Mucosa of stomach (tissue), 1 donor: Measurements from ENCODE around the gene THSD7B.

Source experiments
- H3K27me3 ChIP-seq: one replicate; pipeline ENCODE4 v1.7.0; 2013; ENCODE audit warnings: mild to moderate bottlenecking, low read length; ENCODE audit not compliant: control insufficient read depth, insufficient read depth
- H3K36me3 ChIP-seq: one replicate; pipeline ENCODE4 v1.7.0; 2013; ENCODE audit warnings: low read length; ENCODE audit not compliant: control insufficient read depth, insufficient read depth
- H3K4me1 ChIP-seq: one replicate; pipeline ENCODE4 v1.7.0; 2013; ENCODE audit warnings: mild to moderate bottlenecking, low read length; ENCODE audit not compliant: control insufficient read depth, insufficient read depth
- H3K4me3 ChIP-seq: one replicate; pipeline ENCODE4 v1.7.0; 2013; ENCODE audit warnings: low read length
- H3K9ac ChIP-seq: one replicate; pipeline ENCODE4 v1.7.0; 2013; ENCODE audit warnings: mild to moderate bottlenecking, low read length, moderate library complexity
- H3K9me3 ChIP-seq: one replicate; pipeline ENCODE4 v1.7.0; 2013; ENCODE audit warnings: mild to moderate bottlenecking, low read length, moderate library complexity; ENCODE audit not compliant: control insufficient read depth
- donor health status: Pancreatic carcinoma.

THSD7B gene

GRCh38 chr2:137173463-137173862 is 408.1 kb downstream of the THSD7B start:
- H3K36me3 ChIP-seq, result no peaks in the 10 kb centered on the region
- no peaks in the 10 kb centered on the region for H3K27me3 ChIP-seq
- H3K4me3 ChIP-seq, result no peak overlapping the region
- H3K9me3 ChIP-seq, result no peaks in the 10 kb centered on the region
- no peak overlapping the region for H3K9ac ChIP-seq
- H3K4me1 ChIP-seq, result no peaks in the 10 kb centered on the region

- Histone ChIP-seq H3K27me3 (no peaks in the 10 kb centered on the region), H3K36me3 (no peaks in the 10 kb centered on the region), H3K4me1 (no peaks in the 10 kb centered on the region), H3K9me3 (no peaks in the 10 kb centered on the region), H3K9ac (no peak overlapping the region), H3K4me3 (no peak overlapping the region)
Observed at GRCh38 chr2:137175246-137175645, 409.9 kb downstream of the THSD7B start.

GRCh38 chr2:137178951-137179377 is 413.6 kb downstream of the THSD7B start:
- no peaks in the 10 kb centered on the region for H3K9me3 ChIP-seq
- H3K27me3 ChIP-seq, result no peaks in the 10 kb centered on the region
- no peaks in the 10 kb centered on the region for H3K4me1 ChIP-seq
- no peak overlapping the region for H3K4me3 ChIP-seq
- no peak overlapping the region for H3K9ac ChIP-seq
- no peaks in the 10 kb centered on the region for H3K36me3 ChIP-seq

DNA sequence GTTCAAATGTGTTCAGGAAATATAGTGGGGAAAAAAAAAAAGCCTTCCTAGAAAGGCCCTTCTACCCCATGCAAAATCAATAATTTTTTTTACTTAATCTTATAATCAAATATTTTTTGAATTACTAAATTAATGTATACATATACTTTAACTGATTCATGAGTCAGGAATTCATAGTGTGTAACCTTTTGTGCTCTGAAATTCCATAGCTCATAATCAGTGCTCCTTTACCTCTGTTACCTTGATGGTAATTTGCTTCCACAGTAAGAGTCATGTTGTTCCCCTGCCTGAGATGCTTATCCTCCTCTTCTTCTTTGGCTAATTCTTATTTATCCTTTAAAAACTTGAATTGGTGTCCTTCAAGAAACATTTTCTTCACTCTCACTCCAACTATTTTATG is 414.2 kb downstream of the THSD7B start:
- Histone ChIP-seq H3K4me3 (no peak overlapping the region), H3K9me3 (no peaks in the 10 kb centered on the region), H3K4me1 (no peaks in the 10 kb centered on the region), H3K36me3 (no peaks in the 10 kb centered on the region), H3K27me3 (no peaks in the 10 kb centered on the region), H3K9ac (no peak overlapping the region)

- Histone ChIP-seq H3K27me3 (no peaks in the 10 kb centered on the region), H3K9me3 (no peaks in the 10 kb centered on the region)
Observed at GRCh38 chr2:137180012-137180411, 414.7 kb downstream of the THSD7B start.

DNA sequence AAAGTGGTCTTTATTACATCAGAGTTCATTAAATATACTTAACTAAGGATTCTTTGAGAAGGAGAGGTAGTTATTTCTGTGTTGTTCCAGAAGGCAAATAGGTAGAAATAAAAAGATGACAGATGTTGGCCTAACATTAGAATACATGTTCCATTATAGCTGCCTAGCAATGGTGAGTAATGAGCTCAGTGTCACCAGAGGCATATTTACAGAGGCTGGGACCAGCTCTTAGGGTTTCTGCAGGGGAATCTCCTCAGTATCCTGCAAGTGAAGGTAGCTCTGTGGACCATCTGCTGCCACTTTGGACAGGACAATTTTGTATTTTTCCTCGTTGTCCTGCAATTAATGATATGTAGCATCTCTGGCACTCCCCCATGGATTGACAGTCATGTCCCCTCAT is 416.0 kb downstream of the THSD7B start:
- H3K4me3 ChIP-seq, result no peak overlapping the region

More at GRCh38 chr2:137180012-137180411, 414.7 kb downstream of the THSD7B start:
- Histone ChIP-seq H3K36me3 (no peaks in the 10 kb centered on the region), H3K9ac (no peak overlapping the region), H3K4me1 (no peaks in the 10 kb centered on the region), H3K4me3 (no peak overlapping the region)

DNA sequence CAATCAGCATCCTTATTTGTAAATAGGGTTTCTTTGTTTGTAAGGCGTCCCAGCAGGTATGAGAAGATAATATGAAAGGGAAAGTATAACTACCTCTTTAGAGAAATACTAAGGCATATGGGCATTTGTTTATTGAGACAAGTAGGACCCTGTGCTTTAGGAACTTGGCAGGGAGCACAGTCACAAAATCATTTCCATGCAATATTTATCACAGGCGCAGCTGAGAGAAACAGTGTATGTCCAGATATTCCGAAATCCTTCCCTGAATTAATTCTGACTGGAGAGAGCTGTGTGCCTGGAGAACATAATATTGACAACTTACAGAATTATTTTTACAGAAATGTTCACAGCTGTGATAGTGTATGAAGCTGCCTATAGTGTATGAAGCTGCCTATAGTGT is 416.7 kb downstream of the THSD7B start:
- Histone ChIP-seq H3K36me3 (no peaks in the 10 kb centered on the region), H3K9me3 (no peaks in the 10 kb centered on the region), H3K4me3 (no peak overlapping the region), H3K4me1 (no peaks in the 10 kb centered on the region), H3K9ac (no peak overlapping the region), H3K27me3 (no peaks in the 10 kb centered on the region)

More for the DNA sequence above, 416.0 kb downstream of the THSD7B start:
- H3K4me1 ChIP-seq, result no peaks in the 10 kb centered on the region
- no peaks in the 10 kb centered on the region for H3K27me3 ChIP-seq
- H3K36me3 ChIP-seq, result no peaks in the 10 kb centered on the region
- H3K9ac ChIP-seq, result no peak overlapping the region
- H3K9me3 ChIP-seq, result no peaks in the 10 kb centered on the region

DNA sequence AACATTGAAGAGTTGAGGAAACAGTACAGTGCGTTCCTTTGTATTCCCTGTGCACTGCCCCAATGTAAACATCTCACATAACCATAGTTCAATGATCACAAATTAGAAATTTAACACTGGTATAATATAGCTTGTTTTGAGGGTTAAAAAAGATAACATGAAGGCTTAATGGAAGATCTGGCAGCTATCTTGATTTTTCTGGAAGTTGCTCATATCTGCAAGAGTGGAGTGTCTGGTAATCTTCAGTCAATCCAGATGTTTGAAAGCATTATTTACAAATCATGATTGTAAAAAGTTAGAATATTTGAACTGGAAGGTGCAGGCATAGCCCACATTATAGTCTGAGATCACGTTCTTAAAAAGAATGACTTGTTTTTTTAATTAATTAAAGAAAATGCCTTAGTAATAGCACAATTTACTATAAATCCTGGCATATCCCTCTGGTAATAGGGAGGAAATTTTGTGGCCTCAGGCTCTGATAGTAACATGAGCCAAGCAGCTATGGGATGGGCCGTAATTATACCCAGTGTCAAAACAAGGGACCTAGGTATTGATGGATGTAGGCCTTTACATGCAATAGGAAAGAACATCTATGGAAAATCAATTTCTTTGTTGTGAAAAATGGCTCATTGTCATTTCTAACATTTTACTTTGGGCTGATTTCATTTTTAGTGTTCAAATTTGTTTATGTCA is 418.0 kb downstream of the THSD7B start:
- Histone ChIP-seq H3K4me1 (no peaks in the 10 kb centered on the region), H3K9ac (no peak overlapping the region), H3K36me3 (no peaks in the 10 kb centered on the region)

GRCh38 chr2:137185378-137186078 is 420.2 kb downstream of the THSD7B start:
- no peaks in the 10 kb centered on the region for H3K4me1 ChIP-seq
- no peaks in the 10 kb centered on the region for H3K27me3 ChIP-seq
- no peaks in the 10 kb centered on the region for H3K9me3 ChIP-seq
- no peak overlapping the region for H3K9ac ChIP-seq
- H3K36me3 ChIP-seq, result no peaks in the 10 kb centered on the region
- H3K4me3 ChIP-seq, result no peak overlapping the region

More for the DNA sequence above, 418.0 kb downstream of the THSD7B start:
- H3K27me3 ChIP-seq, result no peaks in the 10 kb centered on the region
- no peaks in the 10 kb centered on the region for H3K9me3 ChIP-seq
- no peak overlapping the region for H3K4me3 ChIP-seq

GRCh38 chr2:137187216-137187615 is 421.9 kb downstream of the THSD7B start:
- no peak overlapping the region for H3K9ac ChIP-seq
- H3K36me3 ChIP-seq, result no peaks in the 10 kb centered on the region
- no peaks in the 10 kb centered on the region for H3K27me3 ChIP-seq
- H3K9me3 ChIP-seq, result no peaks in the 10 kb centered on the region
- no peak overlapping the region for H3K4me3 ChIP-seq
- H3K4me1 ChIP-seq, result no peaks in the 10 kb centered on the region

DNA sequence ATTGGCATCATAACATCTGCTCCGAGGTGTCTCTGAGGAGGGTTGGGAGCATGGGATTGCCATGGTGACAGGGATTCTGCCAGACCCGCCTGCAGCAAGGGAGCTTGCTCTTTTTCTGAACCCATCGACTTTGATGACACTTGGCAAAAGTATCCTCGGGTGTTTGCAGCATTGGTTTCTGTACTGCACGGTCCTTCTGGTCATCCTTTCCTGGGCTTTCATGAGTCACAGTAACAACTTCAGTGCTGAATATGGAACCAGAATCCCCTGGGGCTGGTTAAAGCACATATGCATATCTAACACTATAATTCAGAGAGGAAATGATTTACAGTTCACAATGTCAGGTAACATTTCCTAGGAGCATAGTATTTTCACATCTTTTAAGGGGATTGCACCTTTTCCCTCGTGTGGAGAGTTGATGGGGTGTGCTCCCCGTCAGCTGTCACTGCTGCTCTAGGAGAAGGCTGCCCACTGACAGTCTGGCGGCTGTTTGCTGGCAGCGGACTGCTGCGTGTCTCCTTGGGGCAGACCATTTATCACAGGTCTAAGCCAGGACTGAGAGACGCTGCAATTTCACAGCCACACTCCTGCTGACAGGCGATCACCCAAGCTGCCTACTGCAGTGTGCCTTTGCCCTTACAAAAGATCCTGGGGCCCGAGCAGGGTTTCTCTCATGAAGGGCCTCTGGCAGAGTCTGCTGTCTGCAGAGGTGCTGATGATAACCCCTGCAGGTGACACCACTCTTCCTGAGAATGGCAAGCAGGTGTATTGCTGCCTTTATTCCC is 425.3 kb downstream of the THSD7B start:
- no peaks in the 10 kb centered on the region for H3K4me1 ChIP-seq
- H3K9me3 ChIP-seq, result no peaks in the 10 kb centered on the region
- H3K9ac ChIP-seq, result no peak overlapping the region
- H3K36me3 ChIP-seq, result no peaks in the 10 kb centered on the region
- no peak overlapping the region for H3K4me3 ChIP-seq
- H3K27me3 ChIP-seq, result no peaks in the 10 kb centered on the region
